GM12801 (cell line): ENCODE measurements around the gene PPP1R9A.

Experiments
- TF ChIP-seq, protein P1 (sequence below): IDR thresholded peaks from one replicate; pipeline ENCODE4 v1.5.1; 2011; ENCODE audit warnings: control low read depth; ENCODE audit not compliant: insufficient read length; ENCODE audit errors: extremely low read depth

PPP1R9A gene

DNA sequence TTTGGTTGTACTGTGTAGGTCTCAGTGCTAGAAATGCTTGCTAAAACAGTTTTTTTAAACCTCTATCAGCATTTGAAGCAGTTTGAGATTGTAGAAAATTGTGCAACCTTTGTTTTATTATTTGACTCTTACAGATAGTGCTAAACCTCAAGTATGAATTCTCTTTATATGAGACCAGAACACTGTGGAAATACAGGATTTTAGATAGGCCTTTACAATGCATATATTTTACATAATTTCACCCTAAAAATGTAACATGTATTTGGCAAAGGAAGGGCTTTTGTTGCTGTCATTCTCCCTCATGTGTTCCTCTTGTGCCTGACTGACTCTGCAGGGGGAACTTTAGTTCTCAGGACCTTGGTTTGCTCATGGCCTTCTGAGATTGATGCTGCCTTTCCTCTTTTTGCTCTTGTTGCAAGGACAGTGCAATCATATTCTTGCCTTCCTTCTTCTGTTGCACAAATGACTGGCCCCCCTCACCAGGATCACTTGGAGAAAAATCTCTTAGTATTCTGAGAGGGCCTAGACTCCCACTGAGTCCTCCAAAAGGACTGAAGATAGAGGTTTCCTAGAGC lies 188.7 kb downstream of the PPP1R9A start:
- TF ChIP-seq, protein P1, sequence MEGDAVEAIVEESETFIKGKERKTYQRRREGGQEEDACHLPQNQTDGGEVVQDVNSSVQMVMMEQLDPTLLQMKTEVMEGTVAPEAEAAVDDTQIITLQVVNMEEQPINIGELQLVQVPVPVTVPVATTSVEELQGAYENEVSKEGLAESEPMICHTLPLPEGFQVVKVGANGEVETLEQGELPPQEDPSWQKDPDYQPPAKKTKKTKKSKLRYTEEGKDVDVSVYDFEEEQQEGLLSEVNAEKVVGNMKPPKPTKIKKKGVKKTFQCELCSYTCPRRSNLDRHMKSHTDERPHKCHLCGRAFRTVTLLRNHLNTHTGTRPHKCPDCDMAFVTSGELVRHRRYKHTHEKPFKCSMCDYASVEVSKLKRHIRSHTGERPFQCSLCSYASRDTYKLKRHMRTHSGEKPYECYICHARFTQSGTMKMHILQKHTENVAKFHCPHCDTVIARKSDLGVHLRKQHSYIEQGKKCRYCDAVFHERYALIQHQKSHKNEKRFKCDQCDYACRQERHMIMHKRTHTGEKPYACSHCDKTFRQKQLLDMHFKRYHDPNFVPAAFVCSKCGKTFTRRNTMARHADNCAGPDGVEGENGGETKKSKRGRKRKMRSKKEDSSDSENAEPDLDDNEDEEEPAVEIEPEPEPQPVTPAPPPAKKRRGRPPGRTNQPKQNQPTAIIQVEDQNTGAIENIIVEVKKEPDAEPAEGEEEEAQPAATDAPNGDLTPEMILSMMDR = no peak

DNA sequence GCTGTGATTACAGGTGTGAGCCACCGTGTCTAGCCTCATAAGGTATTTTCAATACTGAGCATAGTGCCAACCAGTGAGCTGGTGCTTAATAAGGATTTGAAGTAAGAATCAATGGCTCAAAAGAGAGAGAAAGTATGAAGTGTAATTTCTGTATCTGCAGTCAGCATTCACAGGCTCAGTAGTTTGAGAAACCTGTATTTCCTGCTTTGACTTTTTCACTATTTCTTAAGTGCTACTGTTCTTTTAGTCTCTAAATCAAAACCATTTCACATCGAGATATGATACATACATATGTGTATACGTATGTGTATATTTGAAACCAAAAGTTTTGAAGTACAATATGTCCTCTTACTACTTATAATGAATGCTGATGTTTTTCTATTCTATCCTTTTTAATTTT lies 189.9 kb downstream of the PPP1R9A start:
- TF ChIP-seq, protein P1 = no peak

GRCh38 chr7:95097851-95098250 lies 190.5 kb downstream of the PPP1R9A start:
- TF ChIP-seq, protein P1 = no peak

- TF ChIP-seq, protein P1 = no peak
Measured at GRCh38 chr7:95099106-95099505, 191.7 kb downstream of the PPP1R9A start.

- TF ChIP-seq, protein P1 = no peak
Measured at GRCh38 chr7:95101422-95101821, 194.0 kb downstream of the PPP1R9A start.

DNA sequence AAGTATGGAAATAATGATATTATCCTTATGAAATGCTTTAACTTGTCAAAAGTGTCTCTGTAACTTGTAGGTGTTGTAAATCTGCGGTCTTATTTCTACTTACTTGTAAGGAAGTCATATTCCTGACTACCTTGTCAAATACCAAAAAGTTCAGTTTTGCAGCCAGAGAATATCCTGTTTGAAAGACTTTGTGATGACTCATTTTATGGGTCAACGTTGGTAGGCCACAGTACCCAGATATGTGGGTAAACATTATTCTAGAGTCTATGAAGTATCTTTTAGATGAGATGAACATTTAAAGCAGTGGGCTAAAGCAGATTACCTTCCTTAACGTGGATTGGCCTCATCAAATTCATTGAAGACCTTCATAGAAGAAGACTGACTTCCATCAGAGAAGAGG lies 195.3 kb downstream of the PPP1R9A start:
- TF ChIP-seq, protein P1 = no peak

DNA sequence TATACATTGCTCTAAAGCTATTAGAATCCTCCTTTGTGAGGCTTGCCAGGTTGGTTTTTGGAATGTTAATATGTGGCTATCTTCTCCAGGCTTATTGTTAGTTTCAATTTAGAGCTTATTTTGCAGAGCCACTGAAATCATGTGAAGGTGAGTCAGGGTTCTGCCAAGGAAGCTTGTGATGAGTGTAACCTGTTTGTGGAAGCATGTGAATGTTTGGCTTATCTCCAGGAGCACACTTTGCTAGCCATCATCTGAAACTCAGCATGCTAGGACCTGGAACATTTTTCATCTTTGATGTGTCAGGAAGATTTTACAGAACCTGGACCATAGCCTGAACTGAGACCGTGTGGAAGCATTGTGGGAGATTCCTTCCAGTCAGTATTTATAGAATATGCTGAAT lies 197.3 kb downstream of the PPP1R9A start:
- TF ChIP-seq, protein P1 = no peak
